Measurements from ENCODE around the gene KRT74. TPM values are rescaled to one million over a fixed set of nuclear protein-coding genes. Genes with fewer than 3 reads are reported as not detected.
A peak's percentile ranks its signal among the peaks of the same experiment; 100 is the strongest.

Gene KRT74
- total RNA-seq, 6 experiments from 2014 or later = not detected

DNA sequence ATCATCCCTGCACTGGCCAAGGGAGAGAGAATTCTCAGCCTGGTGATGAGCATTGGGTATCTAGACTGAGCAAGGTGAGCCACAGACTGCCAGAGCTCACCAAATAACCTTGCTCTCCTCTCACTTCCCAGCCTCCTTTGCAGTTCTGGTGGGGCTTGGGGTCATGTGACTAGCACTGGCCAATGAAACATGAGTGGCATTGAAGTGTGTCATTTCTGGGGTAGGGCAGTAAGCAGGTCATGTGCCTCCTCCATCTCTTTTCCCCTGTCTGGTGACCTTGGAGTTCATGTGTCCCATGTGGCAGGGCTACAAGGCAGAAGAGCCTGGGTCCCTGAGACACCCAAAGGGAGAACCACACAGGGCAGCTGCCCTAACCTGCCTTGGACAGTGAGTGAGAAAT lies 31.2 kb upstream of the KRT74 start:
- no peak for ATAC-seq
- Histone ChIP-seq H3K4me1 (no peaks in the 10 kb centered on the region), H3K27ac (no peak overlapping the region), H3K4me3 (no peak overlapping the region), H3K27me3 (peaks cover 0 to 9% of the 10 kb centered on the region in 2 donors), H3K9me3 (no peaks in the 10 kb centered on the region), H3K36me3 (no peaks in the 10 kb centered on the region)
- no peak for TF ChIP-seq POLR2A (IDR thresholded peaks at IDR 0.05)
- TF ChIP-seq, protein P1, sequence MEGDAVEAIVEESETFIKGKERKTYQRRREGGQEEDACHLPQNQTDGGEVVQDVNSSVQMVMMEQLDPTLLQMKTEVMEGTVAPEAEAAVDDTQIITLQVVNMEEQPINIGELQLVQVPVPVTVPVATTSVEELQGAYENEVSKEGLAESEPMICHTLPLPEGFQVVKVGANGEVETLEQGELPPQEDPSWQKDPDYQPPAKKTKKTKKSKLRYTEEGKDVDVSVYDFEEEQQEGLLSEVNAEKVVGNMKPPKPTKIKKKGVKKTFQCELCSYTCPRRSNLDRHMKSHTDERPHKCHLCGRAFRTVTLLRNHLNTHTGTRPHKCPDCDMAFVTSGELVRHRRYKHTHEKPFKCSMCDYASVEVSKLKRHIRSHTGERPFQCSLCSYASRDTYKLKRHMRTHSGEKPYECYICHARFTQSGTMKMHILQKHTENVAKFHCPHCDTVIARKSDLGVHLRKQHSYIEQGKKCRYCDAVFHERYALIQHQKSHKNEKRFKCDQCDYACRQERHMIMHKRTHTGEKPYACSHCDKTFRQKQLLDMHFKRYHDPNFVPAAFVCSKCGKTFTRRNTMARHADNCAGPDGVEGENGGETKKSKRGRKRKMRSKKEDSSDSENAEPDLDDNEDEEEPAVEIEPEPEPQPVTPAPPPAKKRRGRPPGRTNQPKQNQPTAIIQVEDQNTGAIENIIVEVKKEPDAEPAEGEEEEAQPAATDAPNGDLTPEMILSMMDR (IDR thresholded peaks at IDR 0.05) = no peak
- DNase-seq = no peak
- intact Hi-C loops (cut with DNase I) = no loop called here

DNA sequence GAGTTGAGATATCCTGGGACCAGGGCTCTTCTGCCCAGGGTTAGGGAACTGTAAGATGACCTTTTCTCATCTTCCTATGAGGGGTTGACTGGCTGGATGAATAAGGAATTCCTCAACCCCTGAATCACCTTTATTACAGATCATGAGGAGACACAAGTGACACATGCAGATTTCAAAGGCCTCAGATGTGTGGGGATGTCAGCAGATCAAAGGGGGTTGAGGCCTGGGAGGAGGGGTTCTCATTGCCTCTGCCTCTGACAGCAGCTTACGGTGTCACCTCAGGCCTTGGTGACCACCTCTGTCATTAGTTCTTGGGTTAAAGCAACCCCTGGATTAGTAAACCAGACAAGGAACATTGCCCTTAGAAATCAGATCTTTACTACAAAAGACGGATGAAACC lies 29.7 kb upstream of the KRT74 start:
- Histone ChIP-seq H3K4me3 (no peak overlapping the region), H3K36me3 (no peaks in the 10 kb centered on the region), H3K9me3 (no peaks in the 10 kb centered on the region), H3K27me3 (peaks cover 0 to 9% of the 10 kb centered on the region in 2 donors), H3K27ac (no peak overlapping the region), H3K4me1 (no peaks in the 10 kb centered on the region)
- 94% methylated on average over 2 of the region's 2 CpGs for WGBS (ENCODE audit: insufficient coverage, low coverage, low lambda C conversion rate, missing lambda C conversion rate)
- ATAC-seq (no peak), DNase-seq (no peak)
- TF ChIP-seq POLR2A (IDR thresholded peaks at IDR 0.05) = no peak
- TF ChIP-seq, protein P1 (IDR thresholded peaks at IDR 0.05) = no peak
- intact Hi-C loops (cut with DNase I) = no loop called here

DNA sequence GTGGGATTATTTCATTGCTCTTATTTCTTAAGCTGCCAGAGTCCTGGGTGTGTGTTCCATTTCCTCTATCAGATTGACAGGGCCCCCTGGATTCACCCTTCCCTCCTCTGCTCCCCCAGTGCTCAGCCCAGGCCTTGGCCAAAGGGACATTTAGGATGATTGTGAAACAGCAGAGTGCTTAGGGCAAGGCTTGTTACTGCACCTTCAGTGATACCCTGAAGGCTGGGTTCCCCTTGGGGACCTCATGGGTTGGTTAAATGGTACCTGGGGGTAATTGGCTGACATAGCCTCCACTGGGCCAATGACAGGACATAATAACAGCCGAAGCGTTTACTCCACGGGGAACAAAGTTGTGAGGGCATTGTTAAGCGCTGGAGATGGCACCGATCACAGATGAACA lies 28.9 kb upstream of the KRT74 start:
- intact Hi-C loops (cut with DNase I) = no loop called here
- WGBS (ENCODE audit: insufficient coverage, low coverage, low lambda C conversion rate, missing lambda C conversion rate) = 82% methylated on average over 5 of the region's 5 CpGs
- DNase-seq = no peak
- no peak overlapping the region for H3K4me3 ChIP-seq
- H3K9me3 ChIP-seq = no peaks in the 10 kb centered on the region
- H3K27me3 ChIP-seq = peaks cover 0 to 9% of the 10 kb centered on the region in 2 donors
- H3K36me3 ChIP-seq = no peaks in the 10 kb centered on the region
- no peaks in the 10 kb centered on the region for H3K4me1 ChIP-seq
- TF ChIP-seq, protein P1 (IDR thresholded peaks at IDR 0.05) = no peak
- TF ChIP-seq POLR2A (IDR thresholded peaks at IDR 0.05) = no peak
- no peak for ATAC-seq
- no peak overlapping the region for H3K27ac ChIP-seq

DNA sequence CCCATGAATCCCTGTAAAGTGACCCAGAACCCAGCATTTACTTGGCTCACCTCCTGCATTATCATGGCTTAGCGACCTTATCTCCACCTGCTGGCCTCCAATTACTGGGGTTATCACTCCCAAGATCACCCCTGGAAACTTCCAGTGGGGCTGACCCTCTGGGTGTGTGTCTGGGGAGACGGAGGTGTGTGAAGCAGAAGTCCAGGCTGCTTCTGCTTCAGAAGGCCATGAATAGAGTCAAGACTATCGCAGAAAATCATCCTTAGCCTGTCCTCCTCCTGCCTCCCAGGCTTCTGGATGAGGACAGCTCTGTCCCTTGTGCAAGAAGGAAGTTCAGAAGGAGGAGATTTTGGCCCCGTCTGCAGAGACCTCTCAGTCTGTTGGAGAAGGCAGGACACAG lies 28.0 kb upstream of the KRT74 start:
- Histone ChIP-seq H3K36me3 (no peaks in the 10 kb centered on the region), H3K27ac (no peak overlapping the region), H3K9me3 (no peaks in the 10 kb centered on the region), H3K4me3 (no peak overlapping the region), H3K4me1 (no peaks in the 10 kb centered on the region), H3K27me3 (peaks cover 0 to 9% of the 10 kb centered on the region in 2 donors)
- TF ChIP-seq, protein P1 (IDR thresholded peaks at IDR 0.05) = no peak
- TF ChIP-seq POLR2A (IDR thresholded peaks at IDR 0.05) = no peak
- intact Hi-C loops (cut with DNase I) = no loop called here
- WGBS (ENCODE audit: insufficient coverage, low coverage, low lambda C conversion rate, missing lambda C conversion rate) = 55% methylated on average over 3 of the region's 4 CpGs
- no peak for ATAC-seq
- DNase-seq = no peak

DNA sequence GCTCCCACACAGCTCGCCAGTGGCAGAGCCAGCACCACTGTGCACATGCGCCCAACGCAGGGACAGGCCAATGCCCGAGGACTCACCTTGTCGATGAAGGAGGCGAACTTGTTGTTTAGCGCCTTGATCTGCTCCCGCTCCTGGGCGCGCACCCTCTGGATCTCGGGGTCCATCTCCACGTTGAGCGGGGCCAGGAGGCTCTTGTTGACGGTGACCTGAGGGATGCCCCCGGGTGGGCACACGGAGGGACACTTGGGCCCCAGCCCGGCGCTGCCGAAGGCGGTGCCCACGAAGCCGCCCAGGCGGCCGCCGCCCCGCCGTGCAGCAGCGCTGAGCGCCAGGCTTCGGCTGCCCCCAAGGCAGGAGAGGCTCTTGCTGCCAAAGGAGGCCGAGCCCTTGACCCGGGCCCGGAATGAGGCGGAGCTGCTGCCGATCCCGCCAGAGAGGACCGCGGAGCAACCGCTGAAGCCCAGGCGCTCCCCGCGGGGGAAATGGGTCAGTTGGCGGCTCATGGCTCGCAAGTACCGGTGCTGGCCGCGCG lies 27.4 kb upstream of the KRT74 start, which contains the start of gene KRT72:
Gene KRT72, minus strand, starts transcription at position 523 of the 541 bp plus-strand sequence. Its CDS starts 11 bp downstream, at position 512.
- 55% methylated on average over 9 of the region's 48 CpGs for WGBS (ENCODE audit: insufficient coverage, low coverage, low lambda C conversion rate, missing lambda C conversion rate)
- no peaks in the 10 kb centered on the region for H3K9me3 ChIP-seq
- TF ChIP-seq, protein P1 (IDR thresholded peaks at IDR 0.05) = no peak
- no peak for TF ChIP-seq POLR2A (IDR thresholded peaks at IDR 0.05)
- ATAC-seq (no peak), DNase-seq (peak in 1 of 3 donors; percentile 50)
- no peaks in the 10 kb centered on the region for H3K36me3 ChIP-seq
- H3K27ac ChIP-seq = no peak within 1 kb of the TSS
- no peaks in the 10 kb centered on the region for H3K4me1 ChIP-seq
- H3K4me3 ChIP-seq = no peak within 1 kb of the TSS
- intact Hi-C loops (cut with DNase I) = no loop called here
- peaks cover 0 to 9% of the 10 kb centered on the region in 2 donors for H3K27me3 ChIP-seq
